HG02642 (cell line): ENCODE data around the gene SAMD7.
A peak's percentile ranks its signal among the peaks of the same experiment; 100 is the strongest.

Experiments
- ATAC-seq: cut with Tn5 transposase; IDR thresholded peaks from one replicate; pipeline ENCODE4 v1.9.1; 2021; ENCODE audit warnings: mild to moderate bottlenecking; ENCODE audit not compliant: unreplicated experiment, poor library complexity

Gene SAMD7

DNA sequence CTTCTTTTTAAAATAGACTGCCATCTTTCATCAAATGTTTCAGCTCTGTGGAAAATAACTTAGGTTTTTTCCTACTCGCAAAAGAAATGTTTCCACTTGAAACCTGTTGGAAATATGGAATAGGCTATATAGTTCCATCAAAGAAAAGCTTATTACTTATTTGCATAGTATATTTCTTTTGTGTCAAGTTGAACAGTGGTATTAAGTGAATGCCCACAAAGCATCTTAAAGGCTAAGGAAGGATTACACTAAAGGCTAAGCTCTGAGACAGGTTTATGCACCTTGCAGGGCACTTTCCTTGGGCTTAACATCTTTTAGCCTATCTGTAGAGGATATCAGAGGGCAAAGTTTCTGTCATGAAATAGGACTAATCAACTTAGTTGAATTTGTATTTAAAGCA, at the start of gene SAMD7:
TSS of gene SAMD7 (plus strand) at position 301 of the 400 bp plus-strand sequence. CDS start 7,927 bp downstream, outside the sequence.
- no peak for ATAC-seq

DNA sequence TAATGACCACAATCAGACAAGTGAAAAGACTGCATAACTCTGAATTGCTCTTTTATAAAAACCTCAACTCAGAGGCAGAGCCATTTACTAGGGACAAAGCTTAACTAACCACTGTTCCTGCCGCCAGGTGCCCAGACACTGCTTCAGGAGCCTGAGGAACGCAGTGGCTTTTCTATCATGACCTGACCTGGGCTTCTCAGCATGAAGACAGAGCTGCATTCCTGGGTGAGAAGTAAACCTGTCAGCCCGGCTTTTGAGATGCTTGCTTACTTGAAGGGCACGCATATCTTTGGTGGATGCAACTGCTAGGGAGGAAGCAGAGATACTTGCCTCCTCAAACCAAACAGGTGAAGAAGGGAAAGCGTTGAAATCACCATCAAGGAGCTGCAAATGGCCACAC, 49.5 kb upstream of the SAMD7 start:
- no peak for ATAC-seq

DNA sequence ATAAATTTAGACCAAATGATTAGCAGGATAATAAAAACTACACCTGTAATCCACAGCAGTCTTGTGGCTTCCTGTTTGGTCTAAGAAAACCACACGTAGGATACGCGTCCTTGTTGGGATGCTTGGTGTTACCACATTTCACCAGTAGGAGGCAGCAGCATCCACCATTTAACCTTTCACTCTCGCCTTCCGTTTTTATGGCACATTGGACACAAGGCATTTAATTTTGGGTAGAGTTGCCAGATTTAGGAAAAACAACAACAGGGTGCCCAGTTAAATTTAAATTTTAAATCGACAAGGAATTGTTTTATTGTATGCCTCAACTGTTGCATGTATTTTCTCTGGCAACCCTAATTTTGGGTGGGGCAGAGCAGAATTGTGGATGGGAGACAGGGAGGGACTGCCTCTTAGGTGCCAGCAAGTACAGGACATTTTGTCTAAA, 47.9 kb upstream of the SAMD7 start:
- peak; percentile 67 for ATAC-seq

- no peak for ATAC-seq
Measured at GRCh38 chr3:169864270-169864669, 47.1 kb upstream of the SAMD7 start.

DNA sequence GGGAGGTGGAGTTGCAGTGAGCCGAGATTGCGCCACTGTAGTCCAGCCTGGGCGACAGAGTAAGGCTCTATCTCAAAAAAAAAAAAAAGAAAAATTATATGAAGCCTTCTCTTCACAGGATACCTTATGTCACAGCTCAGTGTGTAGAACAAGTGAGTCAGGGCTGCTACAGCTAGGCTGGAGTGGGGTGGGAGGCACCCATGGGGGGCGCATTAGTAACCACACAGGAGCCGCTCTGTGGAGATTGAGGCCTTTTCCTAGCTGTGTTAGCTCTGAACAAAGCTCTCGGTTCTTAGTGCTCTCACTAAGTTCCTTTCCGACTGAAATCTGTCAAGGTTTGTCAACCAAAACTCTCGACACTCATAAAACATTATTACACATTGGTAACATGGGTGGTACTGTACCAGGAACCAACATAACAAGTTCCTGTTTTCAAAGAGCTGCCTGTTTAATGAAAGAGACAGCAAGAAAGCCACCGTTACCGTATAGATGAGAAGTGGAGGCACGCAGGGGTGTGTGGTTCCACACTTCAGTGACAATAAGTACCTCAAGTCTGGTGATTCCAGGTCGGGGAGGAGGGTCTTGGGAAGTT, 46.1 kb upstream of the SAMD7 start:
- ATAC-seq = peak; percentile 43

GRCh38 chr3:169867584-169868210, 43.7 kb upstream of the SAMD7 start:
- ATAC-seq = no peak

DNA sequence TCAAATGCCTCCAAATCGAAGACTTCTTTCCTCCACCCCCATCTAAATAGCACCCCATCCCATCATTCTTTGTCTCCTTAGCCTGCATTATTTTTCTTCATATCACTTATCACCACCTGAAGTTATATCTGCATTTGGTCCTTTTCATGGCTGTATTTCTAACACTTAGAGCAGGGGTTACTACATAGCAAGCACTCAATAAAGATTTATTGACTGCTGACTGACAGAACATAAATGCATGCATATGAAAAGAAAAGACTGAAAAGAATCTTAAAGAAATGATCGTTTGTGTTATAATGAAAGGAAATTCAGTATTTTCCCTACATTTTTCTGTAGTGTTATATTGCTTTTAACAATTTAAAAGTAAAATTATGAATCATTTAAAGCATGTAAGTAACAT, 43.0 kb upstream of the SAMD7 start:
- ATAC-seq = no peak

DNA sequence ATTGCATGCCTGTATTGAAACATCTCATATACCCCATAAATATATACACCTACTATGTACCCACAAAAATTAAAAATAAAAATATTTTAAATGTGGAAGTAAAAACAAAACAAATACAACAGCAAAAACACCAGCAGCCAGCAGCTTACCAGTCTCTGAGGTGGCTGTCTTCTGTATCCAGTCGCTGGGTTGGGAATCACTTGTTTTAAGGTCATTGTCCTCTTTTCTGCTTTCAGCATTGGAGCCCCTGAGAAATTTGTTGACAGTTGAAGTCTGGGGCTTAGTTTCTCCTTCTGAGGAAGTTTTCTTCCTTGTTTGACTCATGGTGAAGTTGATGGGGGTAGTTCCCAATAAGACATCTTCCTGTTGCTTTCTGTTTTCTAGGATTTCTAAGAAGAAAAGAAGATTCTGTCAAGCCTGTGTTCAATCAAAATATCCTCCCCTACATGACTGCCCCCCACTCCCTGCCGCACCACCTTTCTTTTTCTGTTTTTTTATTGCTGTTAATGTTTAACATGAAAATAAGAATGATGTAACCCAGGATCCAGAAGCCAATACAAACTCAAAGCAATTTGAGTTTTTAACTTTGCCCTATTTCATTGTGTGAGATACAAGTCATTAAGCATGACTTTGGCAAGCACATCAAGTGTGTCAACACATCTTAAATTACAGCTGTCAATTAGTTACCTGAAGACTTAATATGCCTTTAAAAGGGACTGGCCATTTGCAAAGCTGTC, 41.7 kb upstream of the SAMD7 start, which contains the start of gene LRRC31:
TSS of gene LRRC31 (minus strand) at position 452 of the 737 bp plus-strand sequence. CDS start at position 324, 128 bp downstream.
- ATAC-seq = no peak

DNA sequence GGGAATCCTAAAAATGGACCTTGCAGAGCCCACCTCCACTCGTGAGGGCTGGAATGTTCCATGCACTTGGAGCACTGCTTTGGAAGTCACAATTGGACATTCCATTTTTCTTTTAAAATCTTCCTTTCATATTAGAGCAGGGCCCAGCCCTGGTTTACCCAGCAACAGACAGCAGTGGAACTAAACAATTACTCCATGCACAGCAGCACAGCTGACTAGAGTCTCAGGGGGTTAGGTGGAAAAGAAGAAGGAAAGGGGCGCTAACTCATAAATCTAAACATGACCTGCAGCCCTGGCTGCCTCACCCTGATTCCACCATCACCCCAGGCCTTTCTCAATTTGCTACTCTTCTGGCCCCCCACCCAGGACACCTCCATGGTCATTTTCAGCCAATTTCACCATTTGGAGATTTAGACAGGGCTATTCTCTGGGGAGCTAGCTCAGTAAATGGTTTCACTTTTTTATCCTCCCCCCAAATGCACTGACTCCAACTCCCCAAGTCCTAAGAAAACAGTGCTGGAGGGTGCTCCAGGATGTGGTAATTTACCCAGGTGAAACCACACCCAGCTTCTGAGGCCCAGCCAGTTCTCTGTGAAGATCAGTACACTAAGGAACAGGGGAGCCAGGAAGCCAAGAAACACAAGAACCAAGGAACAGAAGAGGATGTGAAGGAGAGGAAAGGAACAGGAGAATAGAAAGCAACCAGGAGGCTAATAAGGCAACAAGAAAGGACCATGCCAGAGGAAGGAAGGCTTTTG, 40.1 kb upstream of the SAMD7 start:
- no peak for ATAC-seq

GRCh38 chr3:169879013-169879557, 32.3 kb upstream of the SAMD7 start:
- no peak for ATAC-seq

DNA sequence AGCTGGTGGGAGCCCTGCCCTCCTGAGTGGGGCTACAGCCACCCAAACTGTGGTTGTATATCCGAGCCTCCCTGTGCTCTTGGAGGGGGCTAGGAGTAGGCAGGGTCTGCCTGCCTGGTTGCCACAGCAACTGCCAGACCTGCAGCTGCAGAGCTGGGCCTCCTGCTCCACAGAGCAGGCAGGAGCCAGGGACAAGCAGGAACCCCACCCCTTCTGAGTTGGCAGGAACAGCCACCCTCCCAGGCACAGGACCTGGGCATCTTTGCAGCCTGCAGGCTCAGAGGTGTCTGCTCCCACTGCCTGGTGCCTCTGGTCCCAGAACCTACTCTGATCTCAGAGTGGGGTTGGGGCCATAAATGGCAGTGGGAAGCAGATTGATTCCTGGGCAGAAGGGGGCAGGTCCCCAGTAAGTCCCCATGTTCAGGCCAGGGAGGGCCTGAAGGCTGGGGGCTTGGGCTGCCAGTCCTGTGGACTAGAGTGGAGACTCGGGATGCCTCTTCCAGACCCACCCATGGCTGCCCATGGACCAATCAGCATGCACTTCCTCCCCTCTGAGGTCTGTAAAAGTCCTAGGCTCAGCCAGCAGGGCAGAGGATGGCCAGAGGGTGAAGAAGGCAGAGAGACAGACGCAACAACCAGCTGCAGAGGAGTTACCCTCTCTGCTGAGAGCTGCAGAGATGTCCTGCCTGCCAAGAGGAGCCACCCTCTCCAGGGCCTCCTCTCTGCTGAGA, 31.4 kb upstream of the SAMD7 start:
- no peak for ATAC-seq

DNA sequence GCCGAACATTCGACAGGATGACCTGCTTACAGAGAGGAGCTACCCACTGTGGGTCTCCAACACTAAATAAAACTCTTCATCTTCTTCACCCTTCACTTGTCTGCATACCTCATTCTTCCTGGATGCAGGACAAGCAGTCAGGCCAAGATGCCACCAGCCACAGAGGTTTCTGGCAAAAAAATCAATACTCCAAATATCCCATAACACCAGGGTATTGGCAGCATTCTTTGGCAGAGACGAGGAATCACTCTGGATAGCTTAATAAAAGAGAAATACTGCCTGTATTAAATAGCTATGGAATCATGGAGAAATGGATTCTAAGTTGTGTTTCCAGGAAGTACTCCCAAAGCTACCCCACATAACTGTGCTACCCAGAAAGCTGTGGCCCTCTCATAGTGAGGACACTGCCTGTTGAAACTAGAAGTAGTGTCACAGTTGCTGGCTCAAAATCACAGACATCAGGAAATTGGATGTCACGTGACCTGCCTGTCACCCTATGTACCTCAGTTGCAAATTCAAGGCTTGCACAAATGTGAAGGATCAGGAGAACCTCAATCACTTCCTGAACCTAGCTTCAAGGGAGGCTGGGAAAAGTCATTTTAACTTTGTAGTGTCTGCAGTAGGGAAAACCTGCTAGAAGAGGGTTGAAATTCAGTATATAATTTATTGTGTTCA, 30.7 kb upstream of the SAMD7 start:
- ATAC-seq = no peak

DNA sequence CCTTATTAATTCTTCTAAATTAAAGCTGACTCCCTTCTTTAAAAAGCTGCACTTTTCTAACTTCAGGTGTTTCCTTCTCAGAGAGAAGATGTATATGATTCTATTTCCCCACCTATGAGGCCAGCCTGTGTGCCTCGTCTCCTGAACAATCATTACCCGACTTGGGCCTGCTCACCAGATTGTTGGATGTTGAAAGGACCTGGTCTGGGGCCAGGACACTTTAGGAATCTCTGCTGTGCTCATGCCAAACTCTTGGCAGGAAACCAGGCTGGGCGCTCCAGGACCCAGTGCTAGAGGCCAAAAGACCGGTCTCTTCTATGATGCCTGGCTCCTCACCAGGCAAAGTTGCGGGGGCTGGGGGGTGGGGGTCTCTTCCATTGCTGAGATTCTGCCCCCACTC, 24.7 kb upstream of the SAMD7 start:
- ATAC-seq = no peak

DNA sequence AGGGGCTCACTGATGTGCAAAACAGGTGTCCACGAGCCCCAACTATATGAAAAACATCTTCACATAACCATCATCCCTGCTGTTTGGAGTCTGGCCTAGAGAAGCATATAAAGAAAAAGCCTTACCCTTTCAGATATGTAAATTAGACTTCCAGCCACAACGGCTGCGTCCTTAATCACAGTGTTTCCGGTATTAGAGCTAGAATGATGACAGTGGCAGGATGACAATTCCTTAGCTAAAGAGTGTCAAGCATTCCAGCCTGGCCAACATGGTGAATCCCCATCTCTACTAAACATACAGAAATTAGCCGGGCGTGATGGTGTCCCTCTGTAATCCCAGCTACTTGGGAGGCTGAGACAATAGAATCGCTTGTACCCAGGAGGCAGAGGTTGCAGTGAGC, 19.5 kb upstream of the SAMD7 start:
- no peak for ATAC-seq

DNA sequence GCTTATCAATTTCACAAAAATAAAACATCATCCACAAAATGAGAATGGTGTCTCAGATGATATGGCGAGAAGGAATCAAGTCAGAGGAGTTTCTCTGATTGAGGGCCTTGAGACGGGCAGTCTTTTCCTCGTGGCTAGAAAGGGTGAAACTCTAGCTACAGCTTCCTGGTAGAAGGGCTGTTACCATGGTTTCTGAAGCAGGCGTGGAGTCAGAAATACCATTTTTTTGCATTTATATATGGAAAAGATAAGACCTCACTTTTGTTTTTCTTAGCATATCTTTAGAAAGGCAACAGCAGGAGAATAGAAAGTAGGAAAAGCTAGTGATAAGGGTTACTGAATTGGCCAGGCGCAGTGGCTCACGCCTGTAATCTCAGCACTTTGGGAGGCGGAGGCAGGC, 17.3 kb upstream of the SAMD7 start:
- ATAC-seq = no peak

- no peak for ATAC-seq
Measured at GRCh38 chr3:169895072-169895471, 16.3 kb upstream of the SAMD7 start.

GRCh38 chr3:169897284-169897683, 14.1 kb upstream of the SAMD7 start:
- ATAC-seq = no peak

DNA sequence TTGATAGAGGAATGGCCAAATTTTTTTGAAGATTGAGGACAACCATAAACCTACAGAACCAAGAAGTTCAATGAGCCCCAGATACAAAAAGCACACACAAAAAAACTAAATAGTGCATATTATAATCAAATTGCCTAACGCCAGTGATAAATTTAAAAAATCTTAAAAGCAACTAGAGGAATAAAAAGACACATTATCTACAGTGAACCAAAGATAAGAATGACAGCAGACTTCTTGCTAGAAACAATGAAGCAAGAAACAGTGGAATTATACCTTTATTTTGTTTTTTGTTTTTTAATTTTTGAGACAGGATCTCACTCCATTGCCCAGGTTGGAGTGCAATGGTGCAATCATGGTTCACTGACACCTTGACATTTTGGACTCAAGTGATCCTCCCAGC, 9.9 kb upstream of the SAMD7 start:
- no peak for ATAC-seq

DNA sequence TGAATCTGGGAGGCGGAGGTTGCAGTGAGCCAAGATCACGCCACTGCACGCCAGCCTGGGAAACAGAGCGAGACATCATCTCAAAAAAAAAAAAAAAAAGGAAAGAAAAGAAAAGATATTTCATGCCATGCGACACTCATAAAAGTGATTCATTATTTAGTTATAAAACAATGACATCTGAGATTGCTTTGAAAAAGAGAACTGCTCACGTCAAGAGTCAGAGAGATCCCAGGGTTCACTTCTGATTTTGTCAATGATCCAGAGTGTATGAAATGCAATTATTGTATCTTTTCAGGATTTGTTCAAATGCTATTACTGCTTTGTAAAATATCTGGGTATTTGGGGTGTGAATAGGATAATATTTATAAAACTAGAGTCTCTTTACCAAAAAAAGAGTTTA, 6.0 kb upstream of the SAMD7 start:
- no peak for ATAC-seq
